Measurements from ENCODE around the gene CEMIP2. TPM values are rescaled to one million over a fixed set of nuclear protein-coding genes. Genes with fewer than 3 reads are reported as not detected.
"Not testable (repeated sequence)": the region's sequence is repeated elsewhere in the genome, so short reads cannot be mapped to it uniquely, and the experiment has no call there.

The CEMIP2 gene
- total and polyA plus RNA-seq, 12 donors = 4.7 to 34.9 (median 9.6) TPM

DNA sequence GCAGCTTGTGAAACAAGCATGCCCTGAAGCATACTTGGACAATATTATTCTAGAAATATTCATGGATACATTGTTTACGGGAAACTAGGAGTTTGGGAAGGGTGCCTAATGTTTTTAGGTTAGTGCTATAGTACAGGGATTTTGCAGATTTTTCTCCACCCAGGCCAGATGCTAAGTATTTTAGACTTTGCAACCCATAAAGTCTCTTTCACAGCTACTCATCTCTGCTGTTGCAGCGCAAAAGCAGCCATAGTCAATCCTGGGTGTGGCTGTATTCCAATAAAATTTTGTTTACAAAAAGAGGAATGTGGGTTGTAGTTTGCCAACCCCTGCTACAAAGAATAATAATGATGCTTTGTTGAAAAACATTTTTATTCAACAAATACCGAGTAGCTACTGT is 106.2 kb downstream of the CEMIP2 start:
- 88 to 93% methylated on average over 3 of the region's 3 CpGs for WGBS, 2 donors
- H3K9me3 ChIP-seq = no peaks in the 10 kb centered on the region
- peak overlapping the region in 4 of 10 donors; percentile 2 to 74 (median 54) for H3K27ac ChIP-seq
- DNase-seq (no peak), ATAC-seq (no peak)
- no peak overlapping the region for H3K4me3 ChIP-seq
- peaks cover 0 to 5% (median 0%) of the 10 kb centered on the region in 7 donors for H3K27me3 ChIP-seq
- no peaks in the 10 kb centered on the region for H3K36me3 ChIP-seq
- intact Hi-C loops (cut with DNase I) = no loop called here
- TF ChIP-seq, protein P1, sequence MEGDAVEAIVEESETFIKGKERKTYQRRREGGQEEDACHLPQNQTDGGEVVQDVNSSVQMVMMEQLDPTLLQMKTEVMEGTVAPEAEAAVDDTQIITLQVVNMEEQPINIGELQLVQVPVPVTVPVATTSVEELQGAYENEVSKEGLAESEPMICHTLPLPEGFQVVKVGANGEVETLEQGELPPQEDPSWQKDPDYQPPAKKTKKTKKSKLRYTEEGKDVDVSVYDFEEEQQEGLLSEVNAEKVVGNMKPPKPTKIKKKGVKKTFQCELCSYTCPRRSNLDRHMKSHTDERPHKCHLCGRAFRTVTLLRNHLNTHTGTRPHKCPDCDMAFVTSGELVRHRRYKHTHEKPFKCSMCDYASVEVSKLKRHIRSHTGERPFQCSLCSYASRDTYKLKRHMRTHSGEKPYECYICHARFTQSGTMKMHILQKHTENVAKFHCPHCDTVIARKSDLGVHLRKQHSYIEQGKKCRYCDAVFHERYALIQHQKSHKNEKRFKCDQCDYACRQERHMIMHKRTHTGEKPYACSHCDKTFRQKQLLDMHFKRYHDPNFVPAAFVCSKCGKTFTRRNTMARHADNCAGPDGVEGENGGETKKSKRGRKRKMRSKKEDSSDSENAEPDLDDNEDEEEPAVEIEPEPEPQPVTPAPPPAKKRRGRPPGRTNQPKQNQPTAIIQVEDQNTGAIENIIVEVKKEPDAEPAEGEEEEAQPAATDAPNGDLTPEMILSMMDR (IDR thresholded peaks at IDR 0.05) = no peak
- peaks cover 0 to 32% (median 16%) of the 10 kb centered on the region in 9 donors for H3K4me1 ChIP-seq

DNA sequence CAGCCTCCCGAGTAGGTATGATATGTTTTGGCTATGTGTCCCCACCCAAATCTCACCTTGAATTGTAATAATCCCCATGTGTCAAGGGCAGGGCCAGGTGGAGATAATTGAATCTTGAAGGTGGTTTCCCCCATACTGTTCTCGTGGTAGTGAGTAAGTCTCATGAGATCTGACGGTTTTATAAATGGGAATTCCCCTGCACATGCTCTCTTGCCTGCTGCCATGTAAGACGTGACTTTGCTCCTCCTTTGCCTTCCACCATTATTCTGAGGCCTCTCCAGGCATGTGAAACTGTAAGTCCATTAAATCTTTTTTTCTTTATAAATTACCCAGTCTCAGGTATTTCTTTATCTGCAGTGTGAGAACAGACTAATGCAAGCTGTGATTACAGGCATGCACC is 111.0 kb downstream of the CEMIP2 start:
- DNase-seq; H3K27ac ChIP-seq; ATAC-seq; H3K36me3 ChIP-seq; H3K9me3 ChIP-seq; intact Hi-C loops (cut with DNase I); H3K27me3 ChIP-seq; H3K4me3 ChIP-seq: not testable (repeated sequence)
- H3K4me1 ChIP-seq = peaks cover 0 to 20% (median 0%) of the 10 kb centered on the region in 9 donors
- WGBS, 2 donors = 90 to 93% methylated on average over 4 of the region's 4 CpGs

DNA sequence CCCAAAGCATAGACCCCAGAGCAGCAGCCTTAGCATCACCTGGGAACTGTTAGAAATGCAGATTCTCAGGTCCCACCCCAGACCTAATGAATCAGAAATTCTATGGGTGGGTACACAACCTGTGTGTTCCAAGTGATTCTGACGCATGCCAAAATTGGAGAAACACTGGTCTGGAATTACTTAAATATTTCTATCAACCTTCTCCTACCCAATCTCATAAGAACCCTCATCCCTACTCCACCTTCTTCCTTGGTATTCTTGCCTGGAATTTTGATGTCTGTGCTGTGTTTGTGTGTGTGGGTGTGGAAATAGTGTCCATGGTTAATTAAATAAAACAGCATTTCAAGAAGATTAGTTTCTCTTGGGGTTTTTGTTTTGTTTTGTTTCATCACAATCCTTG is 111.8 kb downstream of the CEMIP2 start:
- no peak for DNase-seq

DNA sequence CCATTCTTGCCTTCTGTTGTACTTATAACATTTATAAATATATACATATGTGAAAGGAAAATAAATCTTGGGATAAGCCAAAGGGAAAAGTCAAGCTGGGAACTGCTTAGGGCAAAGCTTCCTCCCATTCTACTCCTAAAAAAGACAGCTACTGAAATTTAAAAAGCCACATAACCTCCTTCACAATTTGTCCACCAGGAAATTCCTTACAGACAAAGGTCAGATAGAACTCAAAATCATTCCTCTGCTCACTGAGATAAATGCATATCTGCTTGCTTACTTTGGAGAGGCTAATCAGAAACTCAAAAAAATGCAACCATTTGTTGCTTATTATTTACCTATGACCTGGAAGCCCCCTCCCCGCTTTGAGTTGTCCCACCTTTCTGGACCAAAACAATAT is 112.5 kb downstream of the CEMIP2 start:
- DNase-seq (no peak), ATAC-seq (no peak)
- Histone ChIP-seq H3K9me3 (no peaks in the 10 kb centered on the region), H3K36me3 (no peaks in the 10 kb centered on the region), H3K4me1 (peaks cover 0 to 12% (median 0%) of the 10 kb centered on the region in 9 donors), H3K4me3 (no peak overlapping the region), H3K27me3 (peaks cover 0 to 5% (median 0%) of the 10 kb centered on the region in 7 donors), H3K27ac (no peak overlapping the region)
- intact Hi-C loops (cut with DNase I) = no loop called here
- WGBS, 2 donors = 74 to 86% methylated on average over 1 of the region's 1 CpG
- TF ChIP-seq, protein P1 (IDR thresholded peaks at IDR 0.05) = no peak

More for the DNA sequence above, 111.8 kb downstream of the CEMIP2 start:
- intact Hi-C loops (cut with DNase I) = no loop called here
- Histone ChIP-seq H3K9me3 (no peaks in the 10 kb centered on the region), H3K4me1 (peaks cover 0 to 12% (median 0%) of the 10 kb centered on the region in 9 donors), H3K36me3 (no peaks in the 10 kb centered on the region), H3K27me3 (peaks cover 0 to 5% (median 0%) of the 10 kb centered on the region in 7 donors), H3K4me3 (no peak overlapping the region), H3K27ac (no peak overlapping the region)
- WGBS, 2 donors = 91 to 96% methylated on average over 1 of the region's 1 CpG
- ATAC-seq = no peak
- TF ChIP-seq, protein P1 (IDR thresholded peaks at IDR 0.05) = no peak

DNA sequence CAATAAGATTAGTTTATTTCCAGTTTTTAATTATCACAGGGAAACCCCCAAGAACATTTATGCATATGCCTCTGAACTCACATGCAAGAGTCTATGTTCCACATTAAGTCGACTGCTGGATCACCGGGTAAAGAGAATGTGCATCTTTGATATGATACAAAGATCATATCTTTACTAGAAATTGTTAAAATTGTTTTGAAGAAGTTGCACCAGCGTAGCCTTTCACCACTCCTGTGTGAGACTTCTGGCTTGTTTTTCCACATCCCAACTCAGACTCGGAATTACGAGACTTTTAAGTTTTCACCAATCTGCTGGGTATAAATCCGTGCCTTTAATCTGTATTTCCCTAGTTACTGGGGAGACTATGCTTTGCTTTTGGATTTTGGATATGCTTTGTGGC is 113.2 kb downstream of the CEMIP2 start:
- peak overlapping the region in 1 of 10 donors; percentile 10 for H3K27ac ChIP-seq
- intact Hi-C loops (cut with DNase I) = no loop called here
- H3K9me3 ChIP-seq = no peaks in the 10 kb centered on the region
- ATAC-seq (no peak), DNase-seq (no peak)
- H3K4me3 ChIP-seq = no peak overlapping the region
- H3K27me3 ChIP-seq = no peaks in the 10 kb centered on the region
- WGBS, 2 donors = 63 to 69% methylated on average over 6 of the region's 6 CpGs
- peaks cover 0 to 12% (median 0%) of the 10 kb centered on the region in 9 donors for H3K4me1 ChIP-seq
- TF ChIP-seq, protein P1 (IDR thresholded peaks at IDR 0.05) = no peak
- no peaks in the 10 kb centered on the region for H3K36me3 ChIP-seq
